Muscle layer of colon (tissue), 2 donors: ENCODE data around the gene METTL24.

Experiments
- H3K27ac ChIP-seq: one replicate; pipeline ENCODE4 v1.7.0; 2013; ENCODE audit warnings: low read depth, mild to moderate bottlenecking, low read length, moderate library complexity
- H3K27me3 ChIP-seq, 2 donors: one replicate each; pipeline ENCODE4 v1.7.0; 2013; ENCODE audit warnings: low read length in 2 of 2, mild to moderate bottlenecking in 2 of 2; ENCODE audit not compliant: insufficient read depth in 2 of 2, control insufficient read depth in 1 of 2
- H3K36me3 ChIP-seq: one replicate; pipeline ENCODE4 v1.7.0; 2013; ENCODE audit warnings: mild to moderate bottlenecking, low read length; ENCODE audit not compliant: insufficient read depth
- H3K4me1 ChIP-seq: one replicate; pipeline ENCODE4 v1.7.0; 2013; ENCODE audit warnings: mild to moderate bottlenecking, low read length; ENCODE audit not compliant: insufficient read depth
- H3K4me3 ChIP-seq, 2 donors: one replicate each; pipeline ENCODE4 v1.7.0; 2013; ENCODE audit warnings: low read length in 2 of 2, low read depth in 1 of 2, mild to moderate bottlenecking in 1 of 2, moderate library complexity in 1 of 2
- H3K9ac ChIP-seq: one replicate; pipeline ENCODE4 v1.7.0; 2013; ENCODE audit warnings: low read length
- H3K9me3 ChIP-seq: one replicate; pipeline ENCODE4 v1.7.0; 2013; ENCODE audit warnings: mild to moderate bottlenecking, low read length
- donor health status: abdominal sarcoma.
- donor health status: Adenocarcinoma of cecum.

METTL24 gene, protein sequence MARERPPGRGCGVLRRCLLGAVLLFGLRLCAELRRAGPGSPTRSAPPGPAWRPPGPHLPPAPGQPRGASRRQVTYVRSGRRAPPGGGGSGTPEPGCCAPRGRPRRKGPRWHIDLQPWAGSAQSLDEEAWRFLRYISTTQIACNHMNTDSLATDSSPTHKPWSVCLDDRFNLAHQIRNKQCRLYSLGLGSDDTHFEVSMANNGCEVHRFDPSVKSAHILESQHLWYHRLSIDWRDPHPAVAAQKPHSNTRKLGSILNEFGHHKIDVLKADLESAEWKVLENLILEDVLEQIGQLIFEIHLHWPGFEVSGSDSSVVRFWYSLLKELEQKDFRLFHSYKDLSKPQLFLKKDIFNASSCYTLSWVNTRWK

GRCh38 chr6:110357664-110358552, at the start of gene METTL24:
Gene METTL24, minus strand, starts transcription at chr6:110358349. Its CDS starts 77 bp downstream, at chr6:110358272.
- Histone ChIP-seq H3K4me1 (peaks cover 54% of the 10 kb centered on the region), H3K9me3 (no peaks in the 10 kb centered on the region), H3K9ac (peak within 1 kb of the TSS; percentile 79), H3K27me3 (no peaks in the 10 kb centered on the region), H3K4me3 (peak within 1 kb of the TSS; percentile 63 to 80), H3K27ac (peak within 1 kb of the TSS; percentile 99), H3K36me3 (no peaks in the 10 kb centered on the region)

- H3K4me1 ChIP-seq = no peaks in the 10 kb centered on the region
Observed at GRCh38 chr6:110404607-110405006, 46.5 kb upstream of the METTL24 start.

GRCh38 chr6:110401585-110402176, 43.5 kb upstream of the METTL24 start:
- no peaks in the 10 kb centered on the region for H3K9me3 ChIP-seq
- no peak overlapping the region for H3K9ac ChIP-seq
- no peaks in the 10 kb centered on the region for H3K36me3 ChIP-seq
- no peak overlapping the region for H3K4me3 ChIP-seq
- H3K27ac ChIP-seq = no peak overlapping the region
- no peaks in the 10 kb centered on the region for H3K27me3 ChIP-seq
- no peaks in the 10 kb centered on the region for H3K4me1 ChIP-seq

More at GRCh38 chr6:110404607-110405006, 46.5 kb upstream of the METTL24 start:
- Histone ChIP-seq H3K4me3 (no peak overlapping the region), H3K9me3 (no peaks in the 10 kb centered on the region), H3K27ac (no peak overlapping the region), H3K36me3 (no peaks in the 10 kb centered on the region), H3K27me3 (no peaks in the 10 kb centered on the region), H3K9ac (no peak overlapping the region)

GRCh38 chr6:110400208-110400607, 42.1 kb upstream of the METTL24 start:
- Histone ChIP-seq H3K9ac (no peak overlapping the region), H3K36me3 (no peaks in the 10 kb centered on the region), H3K27me3 (no peaks in the 10 kb centered on the region), H3K4me1 (no peaks in the 10 kb centered on the region), H3K9me3 (no peaks in the 10 kb centered on the region), H3K27ac (no peak overlapping the region), H3K4me3 (peak overlapping the region; percentile 43 to 76)

DNA sequence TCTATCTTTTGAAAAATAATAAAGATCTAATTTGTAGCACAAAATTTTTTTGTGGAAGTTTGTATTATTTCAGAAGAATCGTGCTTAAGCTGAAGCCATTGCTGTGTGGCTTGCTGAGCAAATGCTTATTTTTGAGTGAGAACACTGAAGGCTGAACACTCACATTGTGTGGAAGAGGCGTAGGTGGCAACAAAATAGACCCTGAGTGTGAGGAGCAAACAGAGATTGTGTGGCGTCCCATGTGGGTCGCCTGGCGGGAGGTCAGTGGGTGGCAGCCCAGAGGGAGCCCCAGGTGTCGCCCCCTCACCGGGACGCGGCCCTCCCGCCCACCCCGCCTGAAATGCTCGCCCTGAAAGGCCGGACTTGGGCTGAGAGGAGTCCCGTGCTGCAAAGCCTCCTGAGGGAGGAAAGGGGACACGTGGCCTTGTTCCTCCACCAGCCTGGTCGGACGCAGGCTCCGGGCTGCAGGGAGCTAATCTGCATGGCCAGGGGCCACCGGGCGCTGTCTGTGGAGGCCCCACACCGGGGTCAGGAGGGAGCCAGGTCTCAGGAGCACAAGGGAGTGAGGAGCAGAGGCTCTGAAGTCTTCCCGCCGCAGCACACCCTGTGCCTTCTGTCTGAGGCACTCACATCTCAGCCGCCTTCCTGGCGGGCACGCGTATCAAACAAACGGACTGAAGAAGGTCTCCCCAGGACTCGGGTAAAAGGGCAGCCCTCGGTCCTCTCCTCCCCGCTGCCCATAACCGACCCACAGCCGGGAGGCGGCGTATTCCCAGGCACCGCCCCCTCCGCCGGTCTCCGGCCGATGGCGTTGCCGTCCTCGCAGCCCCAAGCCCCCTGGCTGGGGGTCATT, 41.3 kb upstream of the METTL24 start:
- H3K27ac ChIP-seq = no peak overlapping the region
- H3K9me3 ChIP-seq = no peaks in the 10 kb centered on the region
- H3K9ac ChIP-seq = no peak overlapping the region

GRCh38 chr6:110398778-110399177, 40.6 kb upstream of the METTL24 start:
- Histone ChIP-seq H3K27ac (no peak overlapping the region), H3K36me3 (no peaks in the 10 kb centered on the region), H3K9ac (no peak overlapping the region), H3K9me3 (no peaks in the 10 kb centered on the region), H3K4me3 (no peak overlapping the region), H3K4me1 (no peaks in the 10 kb centered on the region), H3K27me3 (no peaks in the 10 kb centered on the region)

More for the DNA sequence above, 41.3 kb upstream of the METTL24 start:
- no peaks in the 10 kb centered on the region for H3K36me3 ChIP-seq
- H3K4me1 ChIP-seq = no peaks in the 10 kb centered on the region
- no peaks in the 10 kb centered on the region for H3K27me3 ChIP-seq
- peak overlapping the region; percentile 43 to 76 for H3K4me3 ChIP-seq

DNA sequence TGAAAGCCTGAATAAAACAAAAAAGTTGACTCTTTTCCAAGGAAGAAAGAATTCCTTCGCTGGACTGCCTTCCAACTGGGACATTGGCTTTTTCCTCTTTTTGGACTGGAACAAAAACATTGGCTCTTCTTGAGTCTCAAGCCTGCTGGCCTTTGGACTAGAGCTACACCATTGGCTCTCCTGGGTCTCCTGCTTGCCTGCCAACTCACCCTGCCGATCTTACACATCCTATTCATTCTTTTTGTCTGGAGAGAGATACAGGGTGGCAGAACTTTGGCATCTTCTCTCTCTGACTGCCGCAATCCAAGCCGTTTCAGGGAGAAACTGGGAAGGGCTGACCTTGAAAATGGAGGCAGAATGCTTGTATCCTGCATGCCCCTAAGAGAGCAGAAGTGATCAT, 37.1 kb upstream of the METTL24 start:
- H3K27ac ChIP-seq = no peak overlapping the region
- H3K27me3 ChIP-seq = no peaks in the 10 kb centered on the region
- no peak overlapping the region for H3K4me3 ChIP-seq
- H3K9ac ChIP-seq = no peak overlapping the region
- H3K9me3 ChIP-seq = no peaks in the 10 kb centered on the region
- peaks cover 3% of the 10 kb centered on the region for H3K4me1 ChIP-seq
- no peaks in the 10 kb centered on the region for H3K36me3 ChIP-seq

- Histone ChIP-seq H3K36me3 (no peaks in the 10 kb centered on the region), H3K4me1 (peaks cover 8% of the 10 kb centered on the region), H3K9ac (no peak overlapping the region), H3K9me3 (no peaks in the 10 kb centered on the region), H3K4me3 (no peak overlapping the region), H3K27me3 (no peaks in the 10 kb centered on the region), H3K27ac (no peak overlapping the region)
Observed at GRCh38 chr6:110394409-110394808, 36.3 kb upstream of the METTL24 start.

- Histone ChIP-seq H3K27me3 (no peaks in the 10 kb centered on the region), H3K9me3 (no peaks in the 10 kb centered on the region), H3K36me3 (no peaks in the 10 kb centered on the region), H3K9ac (no peak overlapping the region), H3K4me3 (no peak overlapping the region), H3K4me1 (peaks cover 8% of the 10 kb centered on the region), H3K27ac (no peak overlapping the region)
Observed at GRCh38 chr6:110392727-110393126, 34.6 kb upstream of the METTL24 start.

- Histone ChIP-seq H3K4me3 (no peak overlapping the region), H3K27ac (no peak overlapping the region), H3K36me3 (no peaks in the 10 kb centered on the region), H3K9me3 (no peaks in the 10 kb centered on the region), H3K9ac (no peak overlapping the region), H3K27me3 (no peaks in the 10 kb centered on the region), H3K4me1 (peaks cover 8% of the 10 kb centered on the region)
Observed at GRCh38 chr6:110390404-110390803, 32.3 kb upstream of the METTL24 start.
